ENCODE measurements around the gene FOLR3. TPM values are rescaled to one million over a fixed set of nuclear protein-coding genes. Genes with fewer than 3 reads are reported as not detected.
A peak's percentile ranks its signal among the peaks of the same experiment; 100 is the strongest.
"Not testable (repeated sequence)": the region's sequence is repeated elsewhere in the genome, so short reads cannot be mapped to it uniquely, and the experiment has no call there.

Gene FOLR3
- total RNA-seq, 1 donor from 2014 or later = 0.98 TPM

DNA sequence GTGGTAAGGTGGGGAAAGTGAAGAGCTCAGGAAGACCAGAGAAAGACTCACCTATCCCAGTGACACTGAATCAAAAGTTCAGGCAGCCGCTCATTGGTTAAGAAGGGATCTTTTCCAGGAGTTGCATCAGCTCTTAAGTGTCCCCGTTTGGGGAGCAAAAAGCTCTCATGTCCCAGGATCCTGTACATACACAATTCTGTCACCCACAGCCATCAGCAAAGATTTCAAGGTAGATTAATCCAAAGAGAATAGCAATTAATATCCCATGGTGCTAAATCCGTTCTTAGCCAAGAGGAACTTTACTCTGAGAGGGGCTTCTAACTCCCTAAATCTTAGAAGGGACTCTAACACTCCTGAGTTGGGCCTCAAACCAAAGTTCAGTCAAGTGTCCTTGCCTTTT lies 19.3 kb downstream of the FOLR3 start:
- H3K27ac Mint-ChIP-seq = no peak overlapping the region
- TF ChIP-seq, protein P1, sequence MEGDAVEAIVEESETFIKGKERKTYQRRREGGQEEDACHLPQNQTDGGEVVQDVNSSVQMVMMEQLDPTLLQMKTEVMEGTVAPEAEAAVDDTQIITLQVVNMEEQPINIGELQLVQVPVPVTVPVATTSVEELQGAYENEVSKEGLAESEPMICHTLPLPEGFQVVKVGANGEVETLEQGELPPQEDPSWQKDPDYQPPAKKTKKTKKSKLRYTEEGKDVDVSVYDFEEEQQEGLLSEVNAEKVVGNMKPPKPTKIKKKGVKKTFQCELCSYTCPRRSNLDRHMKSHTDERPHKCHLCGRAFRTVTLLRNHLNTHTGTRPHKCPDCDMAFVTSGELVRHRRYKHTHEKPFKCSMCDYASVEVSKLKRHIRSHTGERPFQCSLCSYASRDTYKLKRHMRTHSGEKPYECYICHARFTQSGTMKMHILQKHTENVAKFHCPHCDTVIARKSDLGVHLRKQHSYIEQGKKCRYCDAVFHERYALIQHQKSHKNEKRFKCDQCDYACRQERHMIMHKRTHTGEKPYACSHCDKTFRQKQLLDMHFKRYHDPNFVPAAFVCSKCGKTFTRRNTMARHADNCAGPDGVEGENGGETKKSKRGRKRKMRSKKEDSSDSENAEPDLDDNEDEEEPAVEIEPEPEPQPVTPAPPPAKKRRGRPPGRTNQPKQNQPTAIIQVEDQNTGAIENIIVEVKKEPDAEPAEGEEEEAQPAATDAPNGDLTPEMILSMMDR (IDR thresholded peaks at IDR 0.05; ENCODE audit: unreplicated experiment) = no peak
- H3K9me3 Mint-ChIP-seq (ENCODE audit: low read depth) = no peaks in the 10 kb centered on the region
- no peak overlapping the region for H3K4me3 Mint-ChIP-seq (ENCODE audit: low read depth)
- no peak for DNase-seq (ENCODE audit: low spot score, unreplicated experiment)
- H3K27me3 Mint-ChIP-seq = peaks cover 6% of the 10 kb centered on the region
- peaks cover 3% of the 10 kb centered on the region for H3K4me1 Mint-ChIP-seq (ENCODE audit: low read depth)
- no peaks in the 10 kb centered on the region for H3K36me3 Mint-ChIP-seq (ENCODE audit: insufficient read depth)

- Mint-ChIP-seq H3K36me3 (ENCODE audit: insufficient read depth) (no peaks in the 10 kb centered on the region), H3K27me3 (peaks cover 6% of the 10 kb centered on the region), H3K27ac (no peak overlapping the region), H3K4me3 (ENCODE audit: low read depth) (no peak overlapping the region), H3K9me3 (ENCODE audit: low read depth) (no peaks in the 10 kb centered on the region), H3K4me1 (ENCODE audit: low read depth) (peaks cover 3% of the 10 kb centered on the region)
- TF ChIP-seq, protein P1 (IDR thresholded peaks at IDR 0.05; ENCODE audit: unreplicated experiment) = no peak
- DNase-seq (ENCODE audit: low spot score, unreplicated experiment) = no peak
Measured at GRCh38 chr11:72155751-72156150, 20.2 kb downstream of the FOLR3 start.

- TF ChIP-seq, protein P1 (IDR thresholded peaks at IDR 0.05; ENCODE audit: unreplicated experiment) = no peak
- Mint-ChIP-seq H3K27ac (no peak overlapping the region), H3K36me3 (ENCODE audit: insufficient read depth) (no peaks in the 10 kb centered on the region), H3K9me3 (ENCODE audit: low read depth) (no peaks in the 10 kb centered on the region), H3K27me3 (peaks cover 6% of the 10 kb centered on the region), H3K4me3 (ENCODE audit: low read depth) (no peak overlapping the region), H3K4me1 (ENCODE audit: low read depth) (peaks cover 3% of the 10 kb centered on the region)
- no peak for DNase-seq (ENCODE audit: low spot score, unreplicated experiment)
Measured at GRCh38 chr11:72157131-72157530, 21.6 kb downstream of the FOLR3 start.

DNA sequence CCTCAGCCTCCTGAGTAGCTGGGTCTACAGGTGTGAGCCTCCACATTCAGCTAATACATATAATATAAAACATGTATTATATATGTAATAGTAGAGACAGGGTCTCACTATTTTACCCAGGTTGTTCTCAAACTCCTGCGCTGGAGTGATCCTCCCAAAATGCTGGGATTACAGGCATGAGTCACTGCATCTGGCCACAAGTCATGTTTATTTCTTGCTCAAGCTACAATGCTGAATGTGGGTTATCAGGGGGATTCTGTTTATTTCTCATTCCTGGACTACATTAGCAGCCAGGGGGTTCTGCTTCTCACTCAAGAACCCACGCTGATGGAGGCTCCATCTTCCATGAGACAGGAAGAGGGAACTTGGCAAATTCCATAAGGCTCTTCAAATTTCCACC lies 24.8 kb downstream of the FOLR3 start:
- H3K4me3 Mint-ChIP-seq (ENCODE audit: low read depth) = no peak overlapping the region
- peaks cover 6% of the 10 kb centered on the region for H3K27me3 Mint-ChIP-seq
- no peak overlapping the region for H3K27ac Mint-ChIP-seq
- peaks cover 3% of the 10 kb centered on the region for H3K4me1 Mint-ChIP-seq (ENCODE audit: low read depth)
- TF ChIP-seq, protein P1 (IDR thresholded peaks at IDR 0.05; ENCODE audit: unreplicated experiment) = no peak
- DNase-seq (ENCODE audit: low spot score, unreplicated experiment) = no peak
- H3K36me3 Mint-ChIP-seq (ENCODE audit: insufficient read depth) = no peaks in the 10 kb centered on the region
- peaks cover 5% of the 10 kb centered on the region for H3K9me3 Mint-ChIP-seq (ENCODE audit: low read depth)

- peaks cover 5% of the 10 kb centered on the region for H3K9me3 Mint-ChIP-seq (ENCODE audit: low read depth)
- H3K36me3 Mint-ChIP-seq (ENCODE audit: insufficient read depth) = no peaks in the 10 kb centered on the region
- no peak for DNase-seq (ENCODE audit: low spot score, unreplicated experiment)
- TF ChIP-seq, protein P1 (IDR thresholded peaks at IDR 0.05; ENCODE audit: unreplicated experiment) = no peak
- H3K27me3 Mint-ChIP-seq = peaks cover 6% of the 10 kb centered on the region
- H3K27ac Mint-ChIP-seq = no peak overlapping the region
- no peak overlapping the region for H3K4me3 Mint-ChIP-seq (ENCODE audit: low read depth)
- no peaks in the 10 kb centered on the region for H3K4me1 Mint-ChIP-seq (ENCODE audit: low read depth)
Measured at GRCh38 chr11:72162891-72163492, 27.5 kb downstream of the FOLR3 start.

DNA sequence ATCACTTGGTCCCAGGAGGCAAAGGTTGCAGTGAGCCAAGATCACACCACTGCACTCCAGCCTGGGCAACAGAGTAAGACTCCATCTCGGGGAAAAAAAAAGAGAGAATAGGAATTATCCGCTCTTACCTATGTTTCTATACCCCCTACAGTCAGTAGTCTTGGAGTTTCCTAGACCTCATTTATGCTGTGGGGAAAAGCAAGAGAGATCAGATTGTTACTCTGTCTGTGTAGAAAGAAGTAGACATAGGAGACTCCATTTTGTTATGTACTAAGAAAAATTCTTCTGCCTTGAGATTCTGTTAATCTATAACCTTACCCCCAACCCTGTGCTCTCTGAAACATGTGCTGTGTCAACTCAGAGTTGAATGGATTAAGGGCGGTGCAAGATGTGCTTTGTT lies 28.7 kb downstream of the FOLR3 start:
- not testable (repeated sequence) for H3K9me3 Mint-ChIP-seq (ENCODE audit: low read depth); H3K27me3 Mint-ChIP-seq

GRCh38 chr11:72169046-72169555 lies 33.6 kb downstream of the FOLR3 start:
- not testable (repeated sequence) for H3K27me3 Mint-ChIP-seq; H3K4me3 Mint-ChIP-seq (ENCODE audit: low read depth); DNase-seq (ENCODE audit: low spot score, unreplicated experiment); H3K36me3 Mint-ChIP-seq (ENCODE audit: insufficient read depth); H3K9me3 Mint-ChIP-seq (ENCODE audit: low read depth); H3K27ac Mint-ChIP-seq; H3K4me1 Mint-ChIP-seq (ENCODE audit: low read depth)

More for the DNA sequence above, 28.7 kb downstream of the FOLR3 start:
- H3K27ac Mint-ChIP-seq = peak overlapping the region; percentile 39
- DNase-seq (ENCODE audit: low spot score, unreplicated experiment); H3K4me1 Mint-ChIP-seq (ENCODE audit: low read depth); H3K36me3 Mint-ChIP-seq (ENCODE audit: insufficient read depth); H3K4me3 Mint-ChIP-seq (ENCODE audit: low read depth): not testable (repeated sequence)

GRCh38 chr11:72169754-72170153 lies 34.2 kb downstream of the FOLR3 start:
- H3K4me3 Mint-ChIP-seq (ENCODE audit: low read depth); DNase-seq (ENCODE audit: low spot score, unreplicated experiment); H3K27me3 Mint-ChIP-seq; H3K36me3 Mint-ChIP-seq (ENCODE audit: insufficient read depth); H3K27ac Mint-ChIP-seq; H3K9me3 Mint-ChIP-seq (ENCODE audit: low read depth); H3K4me1 Mint-ChIP-seq (ENCODE audit: low read depth): not testable (repeated sequence)
